Mesendoderm (in vitro differentiated cells): ENCODE results near the gene THAP7.
"Not testable (repeated sequence)": the region's sequence is repeated elsewhere in the genome, so short reads cannot be mapped to it uniquely, and the experiment has no call there.

Experiments used
- DNase-seq: peaks from one replicate; pipeline ENCODE4 v3.0.0; 2013
- H2AK5ac ChIP-seq: 2 replicates; pipeline ENCODE4 v1.6.1; 2013; ENCODE audit warnings: low read length, inconsistent platforms
- H2BK120ac ChIP-seq: 2 replicates; pipeline ENCODE4 v1.6.1; 2013; ENCODE audit warnings: low read depth, mild to moderate bottlenecking, low read length, moderate library complexity, mixed read lengths
- H2BK15ac ChIP-seq: replicated peaks from 2 replicates; pipeline ENCODE4 v1.6.1; 2013; ENCODE audit warnings: low read depth, mild to moderate bottlenecking, moderate library complexity
- H2BK5ac ChIP-seq: 2 replicates; pipeline ENCODE4 v1.6.1; 2013; ENCODE audit warnings: low read length, inconsistent platforms
- H3K18ac ChIP-seq: 2 replicates; pipeline ENCODE4 v1.6.1; 2013; ENCODE audit warnings: mild to moderate bottlenecking, low read length, mixed read lengths
- H3K23ac ChIP-seq: one replicate; pipeline ENCODE4 v1.6.1; 2013; ENCODE audit warnings: low read length
- H3K27ac ChIP-seq: 2 replicates; pipeline ENCODE4 v1.5.1; 2013; ENCODE audit warnings: low read depth, mild to moderate bottlenecking, inconsistent platforms, low read length, moderate library complexity
- H3K27me3 ChIP-seq: 2 replicates; pipeline ENCODE4 v1.6.1; 2013; ENCODE audit warnings: low read length, control low read depth, mild to moderate bottlenecking, inconsistent platforms; ENCODE audit not compliant: insufficient read depth, poor library complexity
- H3K36me3 ChIP-seq: 2 replicates; pipeline ENCODE4 v1.6.1; 2013; ENCODE audit warnings: low read length, inconsistent platforms; ENCODE audit not compliant: control insufficient read depth, insufficient read depth
- H3K4ac ChIP-seq: one replicate; pipeline ENCODE4 v1.6.1; 2013; ENCODE audit warnings: low read depth, mild to moderate bottlenecking, low read length, moderate library complexity
- H3K4me1 ChIP-seq: 2 replicates; pipeline ENCODE4 v1.6.1; 2013; ENCODE audit warnings: low read depth, low read length, inconsistent platforms; ENCODE audit not compliant: control insufficient read depth
- H3K4me2 ChIP-seq: 2 replicates; pipeline ENCODE4 v1.6.1; 2013; ENCODE audit warnings: low read length
- H3K4me3 ChIP-seq: 2 replicates; pipeline ENCODE4 v1.5.1; 2013; ENCODE audit warnings: mild to moderate bottlenecking, low read length
- H3K56ac ChIP-seq: one replicate; pipeline ENCODE4 v1.6.1; 2013; ENCODE audit warnings: low read length
- H3K79me1 ChIP-seq: 2 replicates; pipeline ENCODE4 v1.6.1; 2013; ENCODE audit warnings: low read length, inconsistent platforms
- H3K79me2 ChIP-seq: 2 replicates; pipeline ENCODE4 v1.6.1; 2013; ENCODE audit warnings: mild to moderate bottlenecking, low read length; ENCODE audit not compliant: control insufficient read depth, insufficient read depth
- H3K9ac ChIP-seq: 2 replicates; pipeline ENCODE4 v1.6.1; 2013; ENCODE audit warnings: low read length, inconsistent platforms
- H4K5ac ChIP-seq: one replicate; pipeline ENCODE4 v1.6.1; 2013; ENCODE audit warnings: low read length
- H4K8ac ChIP-seq: one replicate; pipeline ENCODE4 v1.6.1; 2013; ENCODE audit warnings: low read depth, mild to moderate bottlenecking, control low read depth, low read length, moderate library complexity
- WGBS: extraction: QIAGEN DNeasy Blood & Tissue Kit; methylation state at CpG from one replicate; pipeline ENCODE4 v1.1.7; 2013; ENCODE audit warnings: low lambda C conversion rate, missing lambda C conversion rate; ENCODE audit not compliant: insufficient coverage; ENCODE audit errors: extremely low coverage; 5-methylcytosine and 5-hydroxymethylcytosine counted together

The THAP7 gene

GRCh38 chr22:21041937-21042336 is 40.0 kb upstream of the THAP7 start:
- Histone ChIP-seq H3K4me1 (peaks cover 4% of the 10 kb centered on the region), H3K18ac (no peak overlapping the region), H3K4me2 (no peak overlapping the region), H3K23ac (no peak overlapping the region), H4K8ac (no peak overlapping the region), H2BK120ac (no peak overlapping the region), H4K5ac (no peak overlapping the region), H3K4me3 (no peak overlapping the region), H3K79me1 (no peaks in the 10 kb centered on the region), H3K36me3 (no peaks in the 10 kb centered on the region), H3K79me2 (no peaks in the 10 kb centered on the region), H3K9ac (no peak overlapping the region), H3K27ac (no peak overlapping the region), H3K27me3 (no peaks in the 10 kb centered on the region), H2BK5ac (no peak overlapping the region), H2AK5ac (no peak overlapping the region), H2BK15ac (no peak overlapping the region), H3K4ac (no peak overlapping the region), H3K56ac (no peak overlapping the region)
- no peak for DNase-seq
- no CpG with 5 or more reads among the region's 4 CpGs for whole genome bisulfite sequencing

DNA sequence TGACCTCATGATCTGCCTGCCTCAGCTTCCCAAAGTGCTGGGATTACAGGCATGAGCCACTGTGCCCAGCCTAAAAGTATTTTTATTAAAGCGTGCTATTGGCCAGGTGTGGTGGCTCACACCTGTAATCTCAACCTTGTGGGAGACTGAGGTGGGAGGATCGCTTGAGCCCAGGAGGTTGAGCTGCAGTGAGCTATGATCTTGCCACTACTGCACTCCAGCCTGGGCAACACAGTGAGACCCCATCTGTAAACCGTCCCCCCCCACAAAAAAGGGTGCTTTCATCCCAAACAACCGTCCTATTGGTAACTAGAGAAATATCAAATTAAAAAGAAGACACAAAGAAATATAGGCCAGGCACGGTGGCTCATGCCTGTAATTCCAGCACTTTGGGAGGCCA is 37.2 kb upstream of the THAP7 start:
- H3K9ac ChIP-seq, H3K4me3 ChIP-seq, H3K79me1 ChIP-seq, H2BK15ac ChIP-seq, H3K4ac ChIP-seq, DNase-seq, H3K36me3 ChIP-seq, H3K18ac ChIP-seq, H3K4me1 ChIP-seq, H2BK120ac ChIP-seq, H3K27me3 ChIP-seq, H3K4me2 ChIP-seq, H3K23ac ChIP-seq, H2BK5ac ChIP-seq, H2AK5ac ChIP-seq, H4K8ac ChIP-seq, H3K79me2 ChIP-seq, H3K27ac ChIP-seq, H3K56ac ChIP-seq, H4K5ac ChIP-seq: not testable (repeated sequence)
- WGBS = no CpG with 5 or more reads among the region's 5 CpGs

- no peaks in the 10 kb centered on the region for H3K27me3 ChIP-seq
- no peak overlapping the region for H2AK5ac ChIP-seq
- H3K18ac ChIP-seq = no peak overlapping the region
- H3K4me1 ChIP-seq = no peaks in the 10 kb centered on the region
- no peak overlapping the region for H2BK120ac ChIP-seq
- no peaks in the 10 kb centered on the region for H3K79me1 ChIP-seq
- H2BK15ac ChIP-seq = no peak overlapping the region
- no peak overlapping the region for H3K27ac ChIP-seq
- H3K9ac ChIP-seq = no peak overlapping the region
- H3K4ac ChIP-seq = no peak overlapping the region
- no peak overlapping the region for H4K5ac ChIP-seq
- no peak overlapping the region for H3K4me2 ChIP-seq
- no peak overlapping the region for H4K8ac ChIP-seq
- H3K4me3 ChIP-seq = no peak overlapping the region
- H3K23ac ChIP-seq = no peak overlapping the region
- DNase-seq = no peak
- WGBS = no CpG with 5 or more reads among the region's 2 CpGs
- H2BK5ac ChIP-seq = no peak overlapping the region
- H3K79me2 ChIP-seq = no peaks in the 10 kb centered on the region
- H3K36me3 ChIP-seq = no peaks in the 10 kb centered on the region
- no peak overlapping the region for H3K56ac ChIP-seq
Observed at GRCh38 chr22:21038405-21038804, 36.5 kb upstream of the THAP7 start.

- Histone ChIP-seq H3K27ac (no peak overlapping the region), H3K36me3 (no peaks in the 10 kb centered on the region), H4K5ac (no peak overlapping the region), H2BK120ac (no peak overlapping the region), H3K4me3 (no peak overlapping the region), H3K4me1 (no peaks in the 10 kb centered on the region), H3K56ac (no peak overlapping the region), H3K27me3 (no peaks in the 10 kb centered on the region), H3K23ac (no peak overlapping the region), H2AK5ac (no peak overlapping the region), H3K9ac (no peak overlapping the region), H3K18ac (no peak overlapping the region), H2BK5ac (no peak overlapping the region), H3K4me2 (no peak overlapping the region), H2BK15ac (no peak overlapping the region), H4K8ac (no peak overlapping the region), H3K79me2 (no peaks in the 10 kb centered on the region), H3K79me1 (no peaks in the 10 kb centered on the region), H3K4ac (no peak overlapping the region)
- no peak for DNase-seq
- no CpG with 5 or more reads among the region's 3 CpGs for WGBS
Observed at GRCh38 chr22:21034989-21035388, 33.1 kb upstream of the THAP7 start.

DNA sequence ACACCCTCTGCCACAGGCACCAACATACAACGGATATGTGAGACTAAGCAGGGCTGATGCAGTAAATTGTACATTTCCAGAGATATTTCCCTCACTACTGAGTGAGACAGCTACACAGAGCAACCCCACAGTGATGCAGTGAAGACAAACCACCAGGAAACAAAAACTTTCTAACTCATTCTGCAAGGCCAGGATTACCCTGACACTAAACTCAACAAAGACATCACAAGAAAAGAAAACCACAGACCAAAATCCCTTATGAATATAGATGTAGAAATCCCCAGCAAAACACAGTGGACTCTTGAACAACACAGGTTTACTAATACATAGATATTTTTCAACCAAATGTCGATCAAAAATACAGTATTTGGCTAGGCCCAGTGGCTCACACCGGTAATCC is 32.0 kb upstream of the THAP7 start:
- no CpG with 5 or more reads among the region's 3 CpGs for WGBS
- H3K4me2 ChIP-seq = no peak overlapping the region
- no peaks in the 10 kb centered on the region for H3K27me3 ChIP-seq

GRCh38 chr22:21032868-21033688 is 31.2 kb upstream of the THAP7 start:
- Histone ChIP-seq H2BK15ac (no peak overlapping the region), H4K5ac (no peak overlapping the region), H3K79me2 (no peaks in the 10 kb centered on the region), H3K4me3 (no peak overlapping the region), H2AK5ac (no peak overlapping the region), H3K4me1 (no peaks in the 10 kb centered on the region), H3K27ac (peak overlapping the region; percentile 8), H3K56ac (peak overlapping the region; percentile 74), H3K36me3 (no peaks in the 10 kb centered on the region), H3K4ac (no peak overlapping the region), H3K18ac (no peak overlapping the region), H3K23ac (no peak overlapping the region), H2BK120ac (no peak overlapping the region), H3K4me2 (peak overlapping the region; percentile 57), H2BK5ac (no peak overlapping the region), H3K27me3 (no peaks in the 10 kb centered on the region), H4K8ac (no peak overlapping the region), H3K9ac (peak overlapping the region; percentile 42), H3K79me1 (no peaks in the 10 kb centered on the region)
- DNase-seq = no peak
- no CpG with 5 or more reads among the region's 12 CpGs for WGBS

More for the DNA sequence above, 32.0 kb upstream of the THAP7 start:
- no peak overlapping the region for H3K4ac ChIP-seq
- no peaks in the 10 kb centered on the region for H3K36me3 ChIP-seq
- H3K18ac ChIP-seq = no peak overlapping the region
- H3K4me1 ChIP-seq = no peaks in the 10 kb centered on the region
- no peak overlapping the region for H2AK5ac ChIP-seq
- H3K27ac ChIP-seq = no peak overlapping the region
- no peak overlapping the region for H4K8ac ChIP-seq
- H3K23ac ChIP-seq = no peak overlapping the region
- no peak overlapping the region for H4K5ac ChIP-seq
- no peaks in the 10 kb centered on the region for H3K79me1 ChIP-seq
- H2BK120ac ChIP-seq = no peak overlapping the region
- H3K56ac ChIP-seq = no peak overlapping the region
- H2BK5ac ChIP-seq = no peak overlapping the region
- no peaks in the 10 kb centered on the region for H3K79me2 ChIP-seq
- no peak overlapping the region for H3K9ac ChIP-seq
- DNase-seq = no peak
- H2BK15ac ChIP-seq = no peak overlapping the region
- no peak overlapping the region for H3K4me3 ChIP-seq
